Activated CD4-positive, alpha-beta T cell treated with anti-CD3 and anti-CD28 coated beads, Interleukin-2, Interleukin-6, amounts not matched to agents 100 ng/mL and 50 ng/mL, durations not matched to agents 16 hours and 8 hours (primary cell): ENCODE data around the gene LRRC3C.
A peak's percentile ranks its signal among the peaks of the same experiment; 100 is the strongest.
"Not testable (repeated sequence)": the region's sequence is repeated elsewhere in the genome, so short reads cannot be mapped to it uniquely, and the experiment has no call there.

Source experiments
- DNase-seq: peaks from one replicate; pipeline ENCODE4 v3.0.0-alpha.2; 2020

The LRRC3C gene, protein sequence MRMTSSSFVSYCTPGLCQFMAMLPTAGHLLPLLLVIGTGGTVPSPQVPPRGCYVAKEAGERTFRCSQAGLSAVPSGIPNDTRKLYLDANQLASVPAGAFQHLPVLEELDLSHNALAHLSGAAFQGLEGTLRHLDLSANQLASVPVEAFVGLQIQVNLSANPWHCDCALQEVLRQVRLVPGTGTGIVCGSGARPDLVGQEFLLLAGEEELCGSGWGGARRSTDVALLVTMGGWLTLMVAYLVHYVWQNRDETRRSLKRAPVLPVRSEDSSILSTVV

DNA sequence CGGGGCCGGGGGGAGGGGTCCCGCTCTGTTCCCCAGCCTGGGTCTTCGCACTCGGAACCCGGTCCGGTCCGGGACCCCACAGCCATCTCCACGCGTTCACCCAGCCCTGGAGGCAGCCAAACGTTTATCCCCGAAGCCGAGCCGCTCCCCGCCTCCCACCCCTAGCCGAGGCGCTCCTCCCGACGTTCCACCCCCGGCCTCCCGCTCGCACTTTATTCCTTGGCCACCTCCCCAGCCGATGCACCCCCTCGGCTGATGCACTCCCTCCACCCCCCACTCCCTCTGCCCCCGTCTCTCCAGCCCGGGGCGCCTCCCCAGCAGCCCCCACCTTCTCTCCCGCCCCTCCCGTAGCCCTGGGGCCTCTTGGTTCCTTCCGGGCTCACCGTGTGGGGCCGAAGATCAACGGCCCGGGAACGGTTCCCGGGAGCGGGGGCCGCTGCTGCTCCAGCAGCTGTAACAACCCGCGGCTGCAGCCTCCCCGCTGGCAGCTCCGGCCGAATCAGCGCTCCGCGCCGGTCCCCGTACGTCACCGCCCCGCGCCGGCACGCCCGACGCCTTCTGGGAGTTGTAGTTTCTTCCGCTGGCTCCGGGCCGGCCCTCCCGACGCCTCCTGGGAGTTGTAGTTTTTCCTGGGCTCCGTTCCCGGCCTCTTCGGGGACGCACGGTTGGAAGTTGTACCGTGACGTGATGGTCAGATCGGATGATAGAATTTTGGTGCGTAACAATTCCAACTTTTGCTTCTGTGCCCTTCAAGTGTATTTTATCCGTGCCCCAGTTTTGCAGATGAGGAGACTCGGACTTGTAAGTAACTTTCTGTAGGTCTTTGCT, at the start of gene LRRC3C, which contains the start of gene ORMDL3:
Gene LRRC3C, plus strand, starts transcription at position 632 of the 828 bp plus-strand sequence. CDS start 13,792 bp downstream, outside the sequence.
Gene ORMDL3, minus strand, starts transcription at position 501 of the 828 bp plus-strand sequence. CDS start 3,398 bp downstream, outside the sequence.
- DNase-seq: peak; percentile 97

DNA sequence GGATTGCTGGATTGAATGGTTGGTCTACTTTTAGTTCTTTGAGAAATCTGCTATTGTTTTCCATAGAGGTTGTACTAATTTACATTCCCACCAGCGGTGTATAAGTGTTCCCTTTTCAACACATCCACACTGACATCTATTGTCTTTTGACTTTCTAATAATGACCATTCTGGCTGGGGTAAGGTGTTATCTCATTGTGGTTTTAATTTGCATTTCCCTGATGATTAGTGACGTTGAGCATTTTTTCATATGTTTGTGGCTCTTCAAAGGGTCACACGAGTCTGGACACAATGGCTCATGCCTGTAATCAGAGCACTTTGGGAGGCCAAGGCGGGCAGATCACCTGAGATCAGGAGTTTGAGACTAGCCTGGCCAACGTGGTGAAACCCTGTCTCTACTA, 41.4 kb upstream of the LRRC3C start:
- not testable (repeated sequence) for DNase-seq

DNA sequence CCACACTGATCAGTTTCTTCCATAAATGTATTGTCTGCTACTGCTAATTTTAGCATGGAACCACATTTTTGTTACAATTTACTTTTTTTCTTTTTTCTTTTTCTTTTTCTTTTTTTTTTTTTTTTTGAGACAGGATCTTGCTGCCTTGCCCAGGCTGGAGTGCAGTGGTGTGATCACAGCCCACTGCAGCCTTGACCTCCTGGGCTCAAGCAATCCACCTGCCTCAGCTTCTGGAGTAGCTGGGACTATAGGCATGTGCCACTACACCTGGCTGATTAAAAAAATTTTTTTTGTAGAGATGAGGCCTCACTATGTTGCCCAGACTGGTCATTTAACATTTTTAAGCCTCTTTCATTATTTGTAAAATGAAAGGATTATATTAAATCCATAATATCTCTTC, 40.5 kb upstream of the LRRC3C start:
- DNase-seq: no peak

DNA sequence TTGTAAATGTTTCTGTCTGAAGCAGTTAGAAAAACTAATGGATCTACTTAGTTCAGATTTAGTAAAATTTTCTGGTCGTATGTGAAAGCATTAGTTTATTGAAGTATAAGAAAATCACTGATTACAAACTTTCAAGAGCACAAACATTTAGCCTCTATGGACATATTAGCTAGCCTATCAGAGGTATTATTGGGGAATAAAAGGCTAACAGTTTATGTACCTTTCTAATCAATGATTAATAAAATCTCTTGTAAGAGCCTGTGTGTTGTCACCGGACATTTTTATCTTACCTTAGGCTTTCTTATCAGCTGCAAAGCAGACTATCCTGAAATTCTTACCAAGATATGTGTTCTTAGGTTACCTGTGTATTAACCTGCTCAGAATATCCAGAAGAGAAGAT, 38.3 kb upstream of the LRRC3C start:
- no peak for DNase-seq

DNA sequence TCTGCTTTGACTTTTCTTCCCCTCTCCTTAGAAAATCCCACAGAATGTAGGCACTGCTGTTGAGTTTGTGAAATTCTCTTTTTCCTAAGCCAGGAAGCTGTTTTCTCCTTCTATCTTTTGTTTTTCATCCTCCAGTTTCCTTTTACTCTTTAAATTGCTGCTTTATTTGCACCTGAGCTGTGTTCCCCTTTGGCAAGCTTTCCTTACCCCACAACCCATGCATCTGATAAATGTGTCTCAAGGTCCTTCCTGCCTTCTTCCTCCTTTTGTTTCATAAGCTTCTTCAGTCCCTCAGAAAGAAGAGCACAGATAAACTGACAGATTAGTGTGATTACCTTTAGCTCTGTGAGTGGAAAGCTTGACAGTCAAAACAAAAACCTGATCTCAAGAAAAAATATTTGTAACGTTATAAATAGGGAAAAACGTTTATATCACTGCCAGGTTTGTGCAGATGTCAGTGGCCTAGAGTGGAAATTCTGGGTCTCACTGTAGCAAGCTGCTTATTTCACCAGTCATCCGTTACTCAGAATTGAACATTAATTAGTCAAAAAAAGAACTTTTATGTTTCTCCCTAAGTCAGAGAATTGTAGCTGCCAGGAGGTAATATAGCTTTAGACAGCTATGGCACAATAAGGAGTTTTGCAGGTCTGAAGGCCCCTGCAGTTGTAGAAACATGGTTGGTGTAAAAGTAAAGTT, 32.7 kb upstream of the LRRC3C start:
- DNase-seq: peak; percentile 29

DNA sequence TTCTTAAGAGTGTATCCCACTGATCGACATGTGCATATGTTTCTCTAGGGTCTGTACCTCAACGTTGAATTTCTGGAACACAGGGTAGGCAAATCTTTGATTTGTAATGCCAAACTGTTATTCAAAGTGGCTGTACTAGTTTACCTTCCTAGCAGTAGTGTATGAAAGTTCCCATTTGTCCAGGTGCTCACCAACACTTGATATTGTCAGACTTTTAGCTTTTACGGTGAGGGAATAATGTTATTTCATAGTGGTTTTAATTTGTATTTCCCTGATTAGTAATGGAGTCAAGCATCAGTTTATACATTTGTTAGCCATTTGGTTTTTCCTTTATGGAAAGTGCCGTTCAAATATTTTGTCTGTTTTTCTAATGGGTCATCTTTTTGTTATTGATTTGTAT, 29.4 kb upstream of the LRRC3C start:
- DNase-seq: no peak

DNA sequence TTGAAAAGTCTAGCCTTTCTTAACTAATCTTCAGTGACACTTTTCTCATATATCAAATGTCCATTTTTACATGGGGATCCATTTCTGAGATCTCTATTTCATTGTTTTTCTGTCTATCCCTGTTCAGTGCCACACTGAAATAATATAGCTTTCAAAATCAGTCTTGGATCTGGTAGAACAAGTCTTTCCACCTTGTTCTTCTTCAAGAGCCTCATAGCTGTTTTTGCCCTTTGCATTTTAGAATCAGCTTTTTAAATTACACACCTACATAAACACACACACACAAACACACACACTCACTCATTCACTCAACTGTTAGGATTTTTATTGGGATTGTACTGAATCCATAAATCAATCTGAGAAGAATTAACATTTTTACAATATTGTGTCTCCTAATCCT, 28.3 kb upstream of the LRRC3C start:
- DNase-seq: no peak

DNA sequence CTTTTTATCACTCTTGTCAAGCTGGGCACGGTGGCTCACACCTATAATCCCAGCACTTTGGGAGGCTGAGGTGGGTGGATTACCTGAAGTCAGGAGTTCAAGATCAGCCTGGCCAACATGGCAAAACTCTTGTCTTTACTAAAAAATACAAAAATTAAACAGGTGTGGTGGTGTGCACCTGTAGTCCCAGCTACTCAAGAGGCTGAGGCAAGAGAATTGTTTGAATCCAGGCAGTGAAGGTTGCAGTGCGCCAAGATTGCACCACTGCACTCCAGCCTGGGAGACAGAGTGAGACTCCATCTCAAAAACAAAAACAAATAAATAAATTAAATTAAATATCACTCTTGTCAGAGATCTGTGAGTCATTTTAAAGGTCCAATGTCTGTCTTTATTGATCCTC, 25.5 kb upstream of the LRRC3C start:
- not testable (repeated sequence) for DNase-seq

DNA sequence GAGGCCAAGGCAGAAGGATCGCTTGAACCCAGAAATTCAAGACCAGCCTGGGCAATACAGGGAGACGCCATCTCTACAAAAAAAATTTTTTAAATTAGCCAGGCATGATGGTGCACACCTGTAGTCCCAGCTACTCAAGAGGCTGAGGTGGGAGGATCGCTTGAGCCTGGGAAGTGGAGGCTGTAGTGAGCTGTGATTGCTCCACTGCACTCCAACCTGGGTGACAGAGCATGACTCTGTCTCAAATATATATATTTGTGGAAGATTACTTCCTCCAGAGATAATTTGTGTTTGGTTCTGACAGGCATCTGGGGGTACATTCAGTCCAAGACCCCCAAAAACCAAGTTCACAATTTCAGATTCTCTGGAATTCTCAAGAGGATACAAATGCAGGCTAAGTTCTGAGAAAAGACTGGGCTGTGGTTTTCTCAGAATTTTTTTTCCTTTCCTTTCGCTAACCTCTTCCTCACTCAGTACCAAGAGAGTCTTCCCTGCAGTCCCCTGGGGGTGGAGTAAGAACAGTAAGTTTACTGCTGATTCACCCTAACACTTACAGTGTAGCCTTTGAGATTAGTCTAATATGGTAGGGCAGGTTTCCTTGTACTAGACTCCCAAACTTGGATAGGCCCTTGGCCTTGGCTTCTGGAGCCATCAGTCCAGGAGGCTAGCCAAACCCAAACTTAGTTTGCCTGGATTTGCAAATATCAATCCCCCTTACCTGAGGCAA, 24.2 kb upstream of the LRRC3C start:
- peak; percentile 63 for DNase-seq

DNA sequence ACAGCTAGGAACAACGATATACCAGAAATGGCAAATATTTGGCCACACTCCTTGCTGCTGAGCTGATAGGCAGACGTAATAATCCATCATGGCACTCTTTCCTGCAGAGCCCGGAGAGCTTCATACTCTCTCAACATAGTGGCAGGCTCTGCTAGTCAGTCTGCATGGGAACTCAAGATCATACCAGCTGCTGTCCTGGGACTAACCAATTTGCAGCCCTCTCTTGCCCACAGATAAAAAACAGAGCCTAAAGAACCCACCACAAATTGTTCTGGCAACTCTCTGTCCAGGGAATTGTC, 22.6 kb upstream of the LRRC3C start:
- no peak for DNase-seq

DNA sequence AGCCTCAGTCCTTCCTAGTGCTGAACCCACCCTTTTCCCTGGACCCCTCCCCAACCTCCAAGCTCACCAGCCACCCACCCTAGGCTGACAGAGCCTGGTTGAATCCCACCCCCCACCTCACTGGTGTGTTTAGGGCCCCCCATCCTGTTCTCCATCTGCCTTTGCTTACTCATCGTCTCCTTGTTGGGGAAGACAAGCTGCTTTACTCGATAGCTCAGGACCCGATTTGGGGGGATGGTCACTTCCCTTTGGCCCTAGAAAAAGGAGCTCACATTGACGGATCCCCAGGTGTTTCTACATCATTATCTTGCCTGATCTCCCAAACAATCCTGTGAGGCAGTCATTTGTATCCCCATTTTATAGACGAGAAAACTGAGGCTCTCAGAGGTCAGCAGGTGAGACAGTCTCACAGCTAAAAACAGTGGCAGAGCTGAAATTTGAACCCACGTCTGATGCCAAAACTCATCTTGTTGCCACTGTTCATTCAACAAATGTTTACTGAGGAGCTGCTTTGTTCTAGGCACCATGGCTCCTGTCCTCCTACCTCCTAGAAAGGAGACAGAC, 18.7 kb upstream of the LRRC3C start:
- no peak for DNase-seq

DNA sequence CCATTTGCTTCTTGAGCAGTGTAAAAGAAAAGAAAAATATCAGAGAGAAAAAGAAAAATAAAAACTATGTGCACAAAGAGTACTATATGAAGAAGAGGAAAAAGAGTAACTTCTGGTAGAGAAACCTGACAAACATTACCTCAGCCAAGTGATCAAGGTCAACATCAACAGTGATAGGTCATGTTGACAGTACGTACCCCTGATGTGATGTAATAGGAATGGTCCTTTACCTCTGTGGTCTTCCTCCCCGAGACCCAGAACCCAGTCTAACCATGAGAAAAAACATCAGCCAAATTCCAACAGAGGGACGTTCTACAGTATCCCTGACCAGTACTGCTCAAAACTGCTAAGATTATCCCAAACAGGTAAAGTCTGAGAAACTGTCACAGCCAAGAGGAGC, 13.5 kb upstream of the LRRC3C start:
- no peak for DNase-seq

DNA sequence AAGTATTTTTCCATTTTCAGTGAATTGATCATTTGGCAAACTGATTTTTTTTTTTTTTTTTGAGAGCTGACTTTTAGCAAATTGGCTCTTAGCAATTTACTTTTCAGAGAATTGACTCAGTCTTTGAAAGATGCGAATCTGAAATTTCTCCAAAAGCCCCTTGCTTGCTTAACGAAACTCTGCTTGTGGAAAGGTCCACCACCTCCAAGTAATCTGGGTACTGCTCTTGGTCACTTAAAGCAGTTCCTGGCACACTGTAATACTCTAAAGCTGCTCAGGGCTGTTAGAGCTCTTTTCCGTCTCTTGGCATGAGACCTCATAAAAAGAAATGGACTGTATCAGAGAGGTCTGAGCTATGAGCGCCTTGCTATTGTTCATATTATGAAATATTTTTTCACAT, 12.0 kb upstream of the LRRC3C start:
- peak; percentile 15 for DNase-seq

DNA sequence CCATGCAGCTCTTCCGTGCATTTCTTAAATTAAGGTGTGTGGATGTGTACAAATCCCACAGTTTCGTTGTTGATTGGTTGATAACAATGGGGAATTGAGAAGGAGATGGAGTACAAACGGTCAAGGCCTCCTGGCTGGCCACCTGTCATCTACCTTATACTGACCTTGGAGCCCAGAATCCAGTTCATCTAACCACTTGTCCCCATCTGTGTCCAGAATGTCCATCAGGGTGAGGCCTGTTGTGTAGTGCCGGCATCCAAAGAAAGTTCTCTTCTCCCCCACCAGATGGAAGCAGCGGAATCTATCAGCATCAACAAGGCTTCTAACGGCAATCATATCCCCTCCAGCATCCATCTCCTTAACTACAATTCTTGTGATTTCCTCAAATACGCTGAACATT, 10.6 kb upstream of the LRRC3C start:
- no peak for DNase-seq

DNA sequence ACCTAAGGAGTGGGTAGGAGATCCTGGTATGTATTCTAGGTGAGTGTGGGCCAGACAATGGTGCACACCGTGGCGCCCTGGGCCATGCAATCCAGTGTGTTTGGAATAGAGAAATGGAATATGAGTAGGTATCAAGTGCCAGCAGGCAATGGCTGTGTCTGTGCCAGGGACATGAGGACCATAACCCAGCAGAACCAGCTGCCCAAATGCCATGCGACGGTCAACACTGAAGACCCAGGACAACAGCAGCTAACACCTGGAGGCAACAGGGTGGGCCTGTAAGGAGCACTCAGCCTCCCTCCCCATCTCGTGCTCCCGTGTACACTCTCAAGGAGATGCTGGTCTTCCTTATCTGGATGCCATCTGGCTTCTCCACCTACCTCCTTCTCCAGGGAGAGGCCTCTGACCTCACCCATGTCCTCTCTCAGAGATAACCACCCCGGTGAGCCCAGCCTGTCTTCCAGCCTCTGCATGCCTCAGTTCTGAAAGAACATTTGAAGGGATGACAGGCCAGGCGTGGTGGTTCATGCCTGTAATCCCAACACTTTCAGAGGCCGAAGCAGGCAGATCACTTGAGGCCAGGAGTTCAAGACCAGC, 8.3 kb upstream of the LRRC3C start:
- DNase-seq: no peak

DNA sequence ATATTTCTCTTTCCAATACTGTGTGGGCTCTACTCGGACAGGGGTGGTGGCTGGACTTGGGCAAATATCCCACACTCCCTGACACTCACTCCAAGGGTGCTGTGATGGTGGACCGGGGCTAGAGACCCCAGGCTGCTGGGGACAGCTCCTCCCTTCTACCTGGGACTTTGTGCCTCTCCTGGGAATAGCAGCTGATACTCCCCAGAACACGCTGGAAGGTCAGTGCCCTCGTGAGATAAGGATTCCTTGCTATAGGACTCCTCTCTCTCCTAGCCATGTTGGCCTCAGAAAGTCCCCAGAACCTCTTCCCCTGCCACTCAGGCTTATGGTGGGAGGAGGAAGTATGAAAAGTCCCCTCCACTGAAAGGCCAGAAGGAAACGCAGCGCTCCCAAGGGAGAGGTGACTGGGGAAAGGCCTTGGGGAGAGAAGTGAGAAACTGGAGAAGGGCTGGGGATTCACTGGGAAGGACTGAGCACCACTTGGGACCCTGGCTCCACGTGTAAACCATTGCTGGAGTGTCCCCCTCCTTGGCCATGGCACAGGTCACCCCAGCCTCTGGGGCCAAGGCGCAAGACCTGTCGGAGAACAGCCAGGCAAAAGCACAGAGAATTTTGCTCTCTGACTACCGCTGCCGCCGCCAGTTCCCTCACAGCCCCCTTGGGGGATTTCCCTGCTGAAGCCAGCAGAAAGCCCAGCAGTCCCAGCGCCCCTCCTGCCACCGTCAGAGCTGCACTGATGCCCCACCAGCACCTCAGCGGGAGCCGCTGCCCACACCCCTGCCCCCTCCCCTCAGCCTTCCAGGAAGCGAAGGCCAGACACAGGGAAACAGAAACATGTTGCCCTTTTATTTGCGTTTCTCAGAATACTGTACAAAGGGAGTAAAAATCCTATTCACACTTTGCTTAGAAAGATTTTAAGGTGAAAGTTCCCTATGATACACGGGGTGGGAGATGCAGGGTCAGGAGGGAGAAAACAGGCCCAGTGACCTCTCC, 7.0 kb upstream of the LRRC3C start:
- DNase-seq: peak; percentile 62

DNA sequence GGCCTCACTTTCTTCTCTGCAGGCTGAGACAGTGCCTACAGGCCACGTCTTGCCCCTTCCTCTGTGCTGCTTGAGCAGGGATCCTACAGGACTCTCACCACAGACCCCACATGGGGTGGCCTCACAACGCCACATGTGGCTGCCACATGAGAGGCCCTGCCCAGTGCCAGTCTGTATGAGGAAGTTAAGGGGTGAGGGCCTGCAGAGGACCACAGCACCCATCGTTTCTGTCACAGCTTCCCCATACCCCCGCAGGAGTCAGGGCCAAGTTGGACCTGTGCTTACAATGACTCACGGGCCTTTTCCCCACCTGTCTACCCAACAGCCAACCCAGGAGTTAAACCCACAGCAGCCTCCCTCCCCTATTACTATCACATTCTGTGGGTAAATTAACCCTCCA, 6.2 kb upstream of the LRRC3C start:
- peak; percentile 32 for DNase-seq

DNA sequence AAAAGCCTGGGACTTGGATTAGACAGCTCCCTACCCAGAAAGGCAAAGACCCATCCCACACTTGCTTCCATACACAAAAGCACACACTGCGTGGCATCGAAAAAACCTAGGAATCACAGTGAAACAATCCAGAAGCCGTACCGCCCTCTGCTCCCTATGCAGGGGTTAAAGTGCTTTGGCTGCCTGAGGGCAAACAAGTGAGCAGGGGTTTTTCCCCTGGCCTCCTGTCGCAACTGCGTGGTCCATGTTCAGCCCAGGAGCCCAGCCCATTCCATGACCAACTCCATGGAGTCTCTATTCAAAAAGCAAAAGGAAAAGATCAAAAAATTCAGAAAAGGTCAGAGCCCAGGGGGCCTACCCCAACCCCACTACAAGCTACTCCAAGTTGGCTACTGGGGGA, 5.5 kb upstream of the LRRC3C start:
- no peak for DNase-seq

DNA sequence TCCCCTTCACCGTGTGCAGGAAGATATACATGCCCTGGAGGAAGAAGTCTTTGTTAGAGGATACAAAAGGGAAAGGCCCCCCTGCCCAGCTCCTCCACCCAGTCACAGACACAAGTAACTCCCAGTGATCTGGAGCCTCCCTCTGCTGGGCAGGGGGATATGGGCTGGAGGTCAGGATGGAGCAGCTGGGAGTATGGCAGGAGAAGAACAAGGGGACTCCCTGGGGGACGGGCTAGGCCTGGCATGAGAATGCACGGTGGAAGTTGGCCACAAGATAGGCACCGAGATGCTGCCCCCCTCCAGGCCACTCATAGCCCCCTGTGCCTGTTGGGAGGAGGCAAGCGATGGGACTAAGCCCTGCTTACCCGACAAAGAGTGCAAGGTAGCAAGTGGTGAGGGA, 4.3 kb upstream of the LRRC3C start:
- DNase-seq: no peak

DNA sequence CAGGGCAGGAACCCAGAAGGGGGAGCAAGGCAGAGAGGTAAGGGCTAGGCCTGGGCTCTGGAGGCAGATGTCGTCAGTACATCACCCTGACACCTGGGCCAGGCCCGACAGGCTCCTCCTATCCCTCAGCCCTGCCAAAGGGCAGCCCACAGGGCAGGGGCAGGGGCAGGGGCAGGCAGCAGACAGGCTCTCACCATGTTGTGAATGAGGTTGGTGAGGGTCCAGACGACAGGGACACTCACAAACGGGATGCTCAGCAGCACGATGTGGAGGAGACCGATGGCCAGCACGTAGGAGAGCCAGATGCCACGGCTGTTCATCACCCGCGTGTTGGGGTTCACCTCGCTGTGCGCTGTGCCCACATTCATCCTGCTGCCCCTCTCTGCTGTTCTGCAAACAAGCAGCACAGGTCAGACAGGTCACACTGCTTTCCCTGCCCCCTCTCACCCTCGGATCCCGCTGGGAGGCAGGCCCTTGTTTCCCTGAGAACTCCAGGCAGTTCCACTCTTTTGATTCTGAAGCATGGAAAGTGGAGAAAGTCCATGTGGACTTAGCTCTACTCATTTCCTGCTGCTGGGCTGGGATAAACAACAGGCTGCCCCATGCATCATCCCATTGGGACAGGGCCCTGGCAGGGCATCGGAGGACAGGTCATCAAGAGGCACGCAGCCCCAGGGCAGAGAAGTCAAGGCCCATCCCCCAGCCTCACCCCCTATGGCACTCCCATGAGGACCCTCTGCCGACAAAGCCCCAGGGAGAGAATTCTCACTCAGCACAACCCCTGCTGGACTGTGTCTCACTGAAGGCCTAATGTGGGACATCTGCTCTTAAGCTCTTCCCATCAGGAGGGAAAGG, 3.5 kb upstream of the LRRC3C start:
- DNase-seq: no peak
